ENCODE data around the gene HOXB5.

HOXB5 gene

GRCh38 chr17:48543107-48543853 is 50.3 kb downstream of the HOXB5 start:
- Histone ChIP-seq H3K4ac (ENCODE audit: low read depth in 1 of 2, low read length in 2 of 2) (peak overlapping the region; percentile 88 to 89), H3K27ac (ENCODE audit: low read length, poor library complexity, severe bottlenecking) (peak overlapping the region; percentile 99), H2AFZ (ENCODE audit: low read depth, low read length) (no peak overlapping the region), H4K91ac (ENCODE audit: low read length) (peak overlapping the region; percentile 85), H2AK5ac (ENCODE audit: low read length, severe bottlenecking) (peak overlapping the region; percentile 2), H3K4me3 (ENCODE audit: insufficient read depth in 1 of 2, low read depth in 1 of 2, low read length in 2 of 2) (peak overlapping the region; percentile 73 to 97), H3K4me1 (ENCODE audit: control insufficient read depth, insufficient read depth, low read depth, low read length) (peaks cover 20% of the 10 kb centered on the region), H2BK15ac (ENCODE audit: low read depth, poor library complexity, severe bottlenecking) (peak overlapping the region; percentile 90), H3K4me2 (ENCODE audit: low read length, poor library complexity, severe bottlenecking) (peak overlapping the region; percentile 63), H3K9ac (ENCODE audit: low read length) (peak overlapping the region; percentile 100), H3K36me3 (ENCODE audit: control insufficient read depth in 1 of 2, insufficient read depth in 2 of 2, low read depth in 1 of 2, low read length in 2 of 2) (peaks cover 17% of the 10 kb centered on the region in 2 experiments), H2BK12ac (ENCODE audit: low read length in 2 of 2) (peak overlapping the region; percentile 4 to 90), H2BK5ac (ENCODE audit: low read depth, low read length, poor library complexity, severe bottlenecking) (peak overlapping the region; percentile 85), H4K8ac (ENCODE audit: low read length) (peak overlapping the region; percentile 78), H3K14ac (ENCODE audit: low read length in 2 of 2) (peak overlapping the region in 1 of 2 experiments; percentile 96), H3K79me1 (replicated peaks; ENCODE audit: low read length, poor library complexity, severe bottlenecking) (no peaks in the 10 kb centered on the region), H3K23ac (ENCODE audit: low read length in 2 of 2) (peak overlapping the region in 1 of 2 experiments; percentile 34), H3K18ac (ENCODE audit: low read depth in 1 of 2, low read length in 2 of 2) (peak overlapping the region; percentile 93 to 96), H3K9me3 (ENCODE audit: control insufficient read depth, low read length) (no peaks in the 10 kb centered on the region), H3K27me3 (ENCODE audit: control insufficient read depth in 1 of 2, insufficient read depth in 1 of 2, low read length in 2 of 2) (no peaks in the 10 kb centered on the region), H2BK120ac (ENCODE audit: low read depth, low read length) (peak overlapping the region; percentile 89)
- peak; percentile 66 for DNase-seq
- WGBS = under 1% methylated on average over 65 of the region's 72 CpGs

GRCh38 chr17:48542698-48543106 is 50.9 kb downstream of the HOXB5 start:
- Histone ChIP-seq H3K23ac (ENCODE audit: low read length in 2 of 2) (no peak overlapping the region), H3K4me2 (ENCODE audit: low read length, poor library complexity, severe bottlenecking) (peak overlapping the region; percentile 63), H3K4ac (ENCODE audit: low read depth in 1 of 2, low read length in 2 of 2) (peak overlapping the region; percentile 88 to 89), H3K36me3 (ENCODE audit: control insufficient read depth in 1 of 2, insufficient read depth in 2 of 2, low read depth in 1 of 2, low read length in 2 of 2) (peaks cover 14 to 17% of the 10 kb centered on the region in 2 experiments), H3K27ac (ENCODE audit: low read length, poor library complexity, severe bottlenecking) (peak overlapping the region; percentile 99), H3K14ac (ENCODE audit: low read length in 2 of 2) (no peak overlapping the region), H3K79me1 (replicated peaks; ENCODE audit: low read length, poor library complexity, severe bottlenecking) (no peaks in the 10 kb centered on the region), H2BK5ac (ENCODE audit: low read depth, low read length, poor library complexity, severe bottlenecking) (peak overlapping the region; percentile 85), H2BK15ac (ENCODE audit: low read depth, poor library complexity, severe bottlenecking) (no peak overlapping the region), H4K91ac (ENCODE audit: low read length) (peak overlapping the region; percentile 41), H3K9ac (ENCODE audit: low read length) (peak overlapping the region; percentile 100), H2BK120ac (ENCODE audit: low read depth, low read length) (peak overlapping the region; percentile 89), H3K4me3 (ENCODE audit: insufficient read depth in 1 of 2, low read depth in 1 of 2, low read length in 2 of 2) (peak overlapping the region; percentile 73 to 97), H3K27me3 (ENCODE audit: control insufficient read depth in 1 of 2, insufficient read depth in 1 of 2, low read length in 2 of 2) (no peaks in the 10 kb centered on the region), H2BK12ac (ENCODE audit: low read length in 2 of 2) (no peak overlapping the region), H2AK5ac (ENCODE audit: low read length, severe bottlenecking) (peak overlapping the region; percentile 2), H2AFZ (ENCODE audit: low read depth, low read length) (no peak overlapping the region), H4K8ac (ENCODE audit: low read length) (peak overlapping the region; percentile 56), H3K18ac (ENCODE audit: low read depth in 1 of 2, low read length in 2 of 2) (peak overlapping the region; percentile 93 to 96), H3K4me1 (ENCODE audit: control insufficient read depth, insufficient read depth, low read depth, low read length) (peaks cover 19% of the 10 kb centered on the region), H3K9me3 (ENCODE audit: control insufficient read depth, low read length) (no peaks in the 10 kb centered on the region)
- DNase-seq = no peak
- WGBS = 3% methylated on average over 12 of the region's 12 CpGs

GRCh38 chr17:48542114-48542656 is 51.4 kb downstream of the HOXB5 start:
- H3K4me1 ChIP-seq (ENCODE audit: control insufficient read depth, insufficient read depth, low read depth, low read length) = peaks cover 19% of the 10 kb centered on the region
- H2BK120ac ChIP-seq (ENCODE audit: low read depth, low read length) = peak overlapping the region; percentile 98
- peaks cover 14 to 17% of the 10 kb centered on the region in 2 experiments for H3K36me3 ChIP-seq (ENCODE audit: control insufficient read depth in 1 of 2, insufficient read depth in 2 of 2, low read depth in 1 of 2, low read length in 2 of 2)
- H3K14ac ChIP-seq (ENCODE audit: low read length in 2 of 2) = peak overlapping the region; percentile 29 to 44
- peak overlapping the region; percentile 96 for H4K91ac ChIP-seq (ENCODE audit: low read length)
- peak overlapping the region; percentile 99 for H3K27ac ChIP-seq (ENCODE audit: low read length, poor library complexity, severe bottlenecking)
- H3K4ac ChIP-seq (ENCODE audit: low read depth in 1 of 2, low read length in 2 of 2) = peak overlapping the region; percentile 76 to 93
- H3K4me3 ChIP-seq (ENCODE audit: insufficient read depth in 1 of 2, low read depth in 1 of 2, low read length in 2 of 2) = peak overlapping the region; percentile 70 to 97
- H3K9me3 ChIP-seq (ENCODE audit: control insufficient read depth, low read length) = no peaks in the 10 kb centered on the region
- peak overlapping the region; percentile 79 for H3K4me2 ChIP-seq (ENCODE audit: low read length, poor library complexity, severe bottlenecking)
- H3K18ac ChIP-seq (ENCODE audit: low read depth in 1 of 2, low read length in 2 of 2) = peak overlapping the region; percentile 88 to 99
- WGBS = under 1% methylated on average over 21 of the region's 27 CpGs
- DNase-seq = peak; percentile 62
- peak overlapping the region; percentile 93 for H4K8ac ChIP-seq (ENCODE audit: low read length)
- H3K79me1 ChIP-seq (replicated peaks; ENCODE audit: low read length, poor library complexity, severe bottlenecking) = no peaks in the 10 kb centered on the region
- H2AFZ ChIP-seq (ENCODE audit: low read depth, low read length) = no peak overlapping the region
- peak overlapping the region; percentile 100 for H3K9ac ChIP-seq (ENCODE audit: low read length)
- peak overlapping the region; percentile 97 for H2BK5ac ChIP-seq (ENCODE audit: low read depth, low read length, poor library complexity, severe bottlenecking)
- no peaks in the 10 kb centered on the region for H3K27me3 ChIP-seq (ENCODE audit: control insufficient read depth in 1 of 2, insufficient read depth in 1 of 2, low read length in 2 of 2)
- H2BK15ac ChIP-seq (ENCODE audit: low read depth, poor library complexity, severe bottlenecking) = peak overlapping the region; percentile 62
- H2BK12ac ChIP-seq (ENCODE audit: low read length in 2 of 2) = peak overlapping the region; percentile 45 to 82
- H3K23ac ChIP-seq (ENCODE audit: low read length in 2 of 2) = peak overlapping the region; percentile 93 to 99
- H2AK5ac ChIP-seq (ENCODE audit: low read length, severe bottlenecking) = peak overlapping the region; percentile 88

- under 1% methylated on average over 36 of the region's 36 CpGs for WGBS
Measured at GRCh38 chr17:48541577-48542113, 51.9 kb downstream of the HOXB5 start.

More at GRCh38 chr17:48541577-48542113, 51.9 kb downstream of the HOXB5 start:
- peaks cover 16% of the 10 kb centered on the region for H3K4me1 ChIP-seq (ENCODE audit: control insufficient read depth, insufficient read depth, low read depth, low read length)
- peak overlapping the region; percentile 70 to 97 for H3K4me3 ChIP-seq (ENCODE audit: insufficient read depth in 1 of 2, low read depth in 1 of 2, low read length in 2 of 2)
- H3K9me3 ChIP-seq (ENCODE audit: control insufficient read depth, low read length) = no peaks in the 10 kb centered on the region
- peak overlapping the region; percentile 96 for H4K91ac ChIP-seq (ENCODE audit: low read length)
- H2BK120ac ChIP-seq (ENCODE audit: low read depth, low read length) = peak overlapping the region; percentile 98
- H4K8ac ChIP-seq (ENCODE audit: low read length) = peak overlapping the region; percentile 93
- peak overlapping the region; percentile 88 to 99 for H3K18ac ChIP-seq (ENCODE audit: low read depth in 1 of 2, low read length in 2 of 2)
- peak overlapping the region; percentile 88 for H2AK5ac ChIP-seq (ENCODE audit: low read length, severe bottlenecking)
- H2AFZ ChIP-seq (ENCODE audit: low read depth, low read length) = no peak overlapping the region
- peak overlapping the region; percentile 100 for H3K9ac ChIP-seq (ENCODE audit: low read length)
- H3K27ac ChIP-seq (ENCODE audit: low read length, poor library complexity, severe bottlenecking) = peak overlapping the region; percentile 99
- peak overlapping the region; percentile 76 to 93 for H3K4ac ChIP-seq (ENCODE audit: low read depth in 1 of 2, low read length in 2 of 2)
- peak overlapping the region; percentile 50 to 73 for H3K14ac ChIP-seq (ENCODE audit: low read length in 2 of 2)
- peak overlapping the region; percentile 97 for H2BK5ac ChIP-seq (ENCODE audit: low read depth, low read length, poor library complexity, severe bottlenecking)
- H3K36me3 ChIP-seq (ENCODE audit: control insufficient read depth in 1 of 2, insufficient read depth in 2 of 2, low read depth in 1 of 2, low read length in 2 of 2) = peaks cover 14 to 17% of the 10 kb centered on the region in 2 experiments
- H2BK15ac ChIP-seq (ENCODE audit: low read depth, poor library complexity, severe bottlenecking) = peak overlapping the region; percentile 62
- H2BK12ac ChIP-seq (ENCODE audit: low read length in 2 of 2) = peak overlapping the region; percentile 82 to 89
- H3K23ac ChIP-seq (ENCODE audit: low read length in 2 of 2) = peak overlapping the region in 1 of 2 experiments; percentile 93
- H3K27me3 ChIP-seq (ENCODE audit: control insufficient read depth in 1 of 2, insufficient read depth in 1 of 2, low read length in 2 of 2) = no peaks in the 10 kb centered on the region
- peak overlapping the region; percentile 79 for H3K4me2 ChIP-seq (ENCODE audit: low read length, poor library complexity, severe bottlenecking)
- DNase-seq = peak; percentile 80
- H3K79me1 ChIP-seq (replicated peaks; ENCODE audit: low read length, poor library complexity, severe bottlenecking) = no peaks in the 10 kb centered on the region
